ENCODE data around the gene SMYD3.
"Not testable (repeated sequence)": the region's sequence is repeated elsewhere in the genome, so short reads cannot be mapped to it uniquely, and the experiment has no call there.

SMYD3 gene

DNA sequence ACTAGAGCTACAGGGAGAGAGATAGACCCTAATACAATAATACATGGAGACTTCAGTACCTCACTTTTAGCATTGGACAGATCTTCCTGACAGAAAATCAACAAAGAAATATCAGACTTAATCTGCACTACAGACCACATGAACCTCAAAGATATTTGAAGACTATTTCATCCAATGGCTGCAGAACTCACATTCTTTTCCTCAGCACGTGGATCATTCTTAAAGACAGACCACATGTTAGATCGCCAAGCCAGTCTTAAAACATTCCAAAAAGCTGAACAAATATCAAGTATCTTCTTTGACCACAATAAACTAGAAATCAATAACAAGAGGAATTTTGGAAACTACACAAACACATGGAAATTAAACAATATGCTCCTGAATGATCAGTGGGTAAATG lies 776.3 kb downstream of the SMYD3 start:
- H3K79me1 ChIP-seq (replicated peaks; ENCODE audit: low read length, poor library complexity, severe bottlenecking), result no peaks in the 10 kb centered on the region
- no peak overlapping the region for H3K23ac ChIP-seq (ENCODE audit: low read length in 2 of 2)
- WGBS, result 82% methylated on average over 2 of the region's 2 CpGs
- H2BK12ac ChIP-seq (ENCODE audit: low read length in 2 of 2), result no peak overlapping the region
- H3K9me3 ChIP-seq (ENCODE audit: control insufficient read depth, low read length), result peaks cover 46% of the 10 kb centered on the region
- no peaks in the 10 kb centered on the region for H3K36me3 ChIP-seq (ENCODE audit: control insufficient read depth in 1 of 2, insufficient read depth in 2 of 2, low read depth in 1 of 2, low read length in 2 of 2)
- no peak overlapping the region for H3K4me2 ChIP-seq (ENCODE audit: low read length, poor library complexity, severe bottlenecking)
- no peak overlapping the region for H2BK5ac ChIP-seq (ENCODE audit: low read depth, low read length, poor library complexity, severe bottlenecking)
- no peak overlapping the region for H2AK5ac ChIP-seq (ENCODE audit: low read length, severe bottlenecking)
- no peaks in the 10 kb centered on the region for H3K4me1 ChIP-seq (ENCODE audit: control insufficient read depth, insufficient read depth, low read depth, low read length)
- no peak overlapping the region for H2BK15ac ChIP-seq (ENCODE audit: low read depth, poor library complexity, severe bottlenecking)
- no peak overlapping the region for H4K91ac ChIP-seq (ENCODE audit: low read length)
- no peak overlapping the region for H3K27ac ChIP-seq (ENCODE audit: low read length, poor library complexity, severe bottlenecking)
- no peak overlapping the region for H3K18ac ChIP-seq (ENCODE audit: low read depth in 1 of 2, low read length in 2 of 2)
- H2BK120ac ChIP-seq (ENCODE audit: low read depth, low read length), result no peak overlapping the region
- H3K14ac ChIP-seq (ENCODE audit: low read length in 2 of 2), result no peak overlapping the region
- no peak overlapping the region for H4K8ac ChIP-seq (ENCODE audit: low read length)
- H3K9ac ChIP-seq (ENCODE audit: low read length), result no peak overlapping the region
- no peak overlapping the region for H3K4me3 ChIP-seq (ENCODE audit: insufficient read depth in 1 of 2, low read depth in 1 of 2, low read length in 2 of 2)
- H2AFZ ChIP-seq (ENCODE audit: low read depth, low read length), result no peak overlapping the region
- no peaks in the 10 kb centered on the region for H3K27me3 ChIP-seq (ENCODE audit: control insufficient read depth in 1 of 2, insufficient read depth in 1 of 2, low read length in 2 of 2)
- DNase-seq, result no peak
- H3K4ac ChIP-seq (ENCODE audit: low read depth in 1 of 2, low read length in 2 of 2), result no peak overlapping the region

DNA sequence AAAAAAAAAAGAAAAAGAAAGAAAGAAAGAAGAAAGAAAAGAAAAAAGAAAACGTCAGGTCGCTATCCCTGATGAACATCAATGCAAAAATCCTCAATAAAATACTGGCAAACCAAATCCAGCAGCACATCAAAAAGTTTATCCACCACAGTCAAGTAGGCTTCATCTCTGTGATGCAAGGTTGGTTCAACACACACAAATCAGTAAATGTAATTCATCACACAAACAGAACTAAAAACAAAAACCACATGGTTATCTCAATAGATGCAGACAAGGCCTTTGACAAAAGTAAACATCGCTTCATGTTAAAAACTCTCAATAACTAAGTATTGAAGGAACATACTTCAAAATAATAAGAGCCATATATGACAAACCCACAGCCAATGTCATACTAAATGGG lies 779.0 kb downstream of the SMYD3 start:
- not testable (repeated sequence) for H3K18ac ChIP-seq (ENCODE audit: low read depth in 1 of 2, low read length in 2 of 2); H2BK15ac ChIP-seq (ENCODE audit: low read depth, poor library complexity, severe bottlenecking); H2AFZ ChIP-seq (ENCODE audit: low read depth, low read length); H4K8ac ChIP-seq (ENCODE audit: low read length); H4K91ac ChIP-seq (ENCODE audit: low read length); H3K36me3 ChIP-seq (ENCODE audit: control insufficient read depth in 1 of 2, insufficient read depth in 2 of 2, low read depth in 1 of 2, low read length in 2 of 2); H2BK12ac ChIP-seq (ENCODE audit: low read length in 2 of 2); H3K4me3 ChIP-seq (ENCODE audit: insufficient read depth in 1 of 2, low read depth in 1 of 2, low read length in 2 of 2); H3K27me3 ChIP-seq (ENCODE audit: control insufficient read depth in 1 of 2, insufficient read depth in 1 of 2, low read length in 2 of 2); DNase-seq; H3K4ac ChIP-seq (ENCODE audit: low read depth in 1 of 2, low read length in 2 of 2); H3K9ac ChIP-seq (ENCODE audit: low read length); H3K79me1 ChIP-seq (replicated peaks; ENCODE audit: low read length, poor library complexity, severe bottlenecking); H3K14ac ChIP-seq (ENCODE audit: low read length in 2 of 2); H2AK5ac ChIP-seq (ENCODE audit: low read length, severe bottlenecking); H3K4me1 ChIP-seq (ENCODE audit: control insufficient read depth, insufficient read depth, low read depth, low read length); H3K23ac ChIP-seq (ENCODE audit: low read length in 2 of 2); H2BK120ac ChIP-seq (ENCODE audit: low read depth, low read length); H3K4me2 ChIP-seq (ENCODE audit: low read length, poor library complexity, severe bottlenecking); H2BK5ac ChIP-seq (ENCODE audit: low read depth, low read length, poor library complexity, severe bottlenecking); H3K27ac ChIP-seq (ENCODE audit: low read length, poor library complexity, severe bottlenecking)
- peaks cover 43% of the 10 kb centered on the region for H3K9me3 ChIP-seq (ENCODE audit: control insufficient read depth, low read length)
- 100% methylated on average over 1 of the region's 3 CpGs for WGBS

DNA sequence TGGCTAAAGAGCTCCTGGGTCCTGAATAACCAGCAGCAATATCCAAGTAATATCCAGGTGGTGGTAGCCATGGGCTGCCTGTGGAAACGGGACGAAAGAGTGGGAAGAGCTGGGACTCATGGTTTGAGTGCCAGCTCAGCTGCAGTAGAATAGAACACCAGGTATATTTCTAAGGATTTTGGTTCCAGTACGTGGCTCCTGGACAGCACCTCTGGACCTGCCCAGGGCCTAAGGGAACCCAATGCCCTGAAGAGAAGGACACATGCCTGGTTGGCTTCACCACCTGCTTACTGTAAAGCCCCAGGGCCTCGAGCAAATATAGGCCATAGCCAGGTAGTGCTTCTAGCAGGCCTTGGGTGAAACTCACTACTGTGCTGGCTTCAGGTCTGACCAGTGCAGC lies 785.6 kb downstream of the SMYD3 start:
- H2BK12ac ChIP-seq (ENCODE audit: low read length in 2 of 2), result no peak overlapping the region
- no peak overlapping the region for H2AK5ac ChIP-seq (ENCODE audit: low read length, severe bottlenecking)
- H3K14ac ChIP-seq (ENCODE audit: low read length in 2 of 2), result no peak overlapping the region
- H3K18ac ChIP-seq (ENCODE audit: low read depth in 1 of 2, low read length in 2 of 2), result no peak overlapping the region
- no peak overlapping the region for H4K91ac ChIP-seq (ENCODE audit: low read length)
- H3K4me1 ChIP-seq (ENCODE audit: control insufficient read depth, insufficient read depth, low read depth, low read length), result peaks cover 1% of the 10 kb centered on the region
- H4K8ac ChIP-seq (ENCODE audit: low read length), result no peak overlapping the region
- no peak overlapping the region for H2BK15ac ChIP-seq (ENCODE audit: low read depth, poor library complexity, severe bottlenecking)
- H3K36me3 ChIP-seq (ENCODE audit: control insufficient read depth in 1 of 2, insufficient read depth in 2 of 2, low read depth in 1 of 2, low read length in 2 of 2), result no peaks in the 10 kb centered on the region
- no peak overlapping the region for H2BK5ac ChIP-seq (ENCODE audit: low read depth, low read length, poor library complexity, severe bottlenecking)
- no peak overlapping the region for H3K23ac ChIP-seq (ENCODE audit: low read length in 2 of 2)
- no peak overlapping the region for H3K4ac ChIP-seq (ENCODE audit: low read depth in 1 of 2, low read length in 2 of 2)
- 81% methylated on average over 4 of the region's 4 CpGs for WGBS
- no peak overlapping the region for H3K4me3 ChIP-seq (ENCODE audit: insufficient read depth in 1 of 2, low read depth in 1 of 2, low read length in 2 of 2)
- H3K4me2 ChIP-seq (ENCODE audit: low read length, poor library complexity, severe bottlenecking), result no peak overlapping the region
- H3K27me3 ChIP-seq (ENCODE audit: control insufficient read depth in 1 of 2, insufficient read depth in 1 of 2, low read length in 2 of 2), result peaks cover 0 to 4% of the 10 kb centered on the region in 2 experiments
- no peak for DNase-seq
- peaks cover 4% of the 10 kb centered on the region for H3K9me3 ChIP-seq (ENCODE audit: control insufficient read depth, low read length)
- no peak overlapping the region for H2AFZ ChIP-seq (ENCODE audit: low read depth, low read length)
- no peak overlapping the region for H2BK120ac ChIP-seq (ENCODE audit: low read depth, low read length)
- no peak overlapping the region for H3K9ac ChIP-seq (ENCODE audit: low read length)
- no peaks in the 10 kb centered on the region for H3K79me1 ChIP-seq (replicated peaks; ENCODE audit: low read length, poor library complexity, severe bottlenecking)
- no peak overlapping the region for H3K27ac ChIP-seq (ENCODE audit: low read length, poor library complexity, severe bottlenecking)

DNA sequence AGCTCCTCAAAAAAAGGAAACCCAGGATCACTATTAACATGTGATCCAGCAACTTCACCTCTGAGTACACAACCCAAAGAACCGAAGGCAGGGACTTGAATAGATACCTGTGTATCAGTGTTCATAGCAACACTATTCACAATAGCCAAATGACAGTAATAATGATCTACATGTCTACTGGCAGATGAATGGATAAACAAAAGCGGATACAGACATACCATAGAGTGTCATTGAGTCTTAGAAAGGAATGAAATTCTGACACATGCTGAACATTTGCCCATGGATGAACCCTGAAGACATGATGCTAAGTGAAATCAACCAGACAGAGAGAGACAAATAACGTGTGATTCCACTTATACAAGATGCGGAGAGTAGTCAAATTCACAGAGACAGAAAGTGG lies 788.1 kb downstream of the SMYD3 start:
- Histone ChIP-seq H3K9me3 (ENCODE audit: control insufficient read depth, low read length) (no peaks in the 10 kb centered on the region), H3K4me2 (ENCODE audit: low read length, poor library complexity, severe bottlenecking) (no peak overlapping the region), H3K79me1 (replicated peaks; ENCODE audit: low read length, poor library complexity, severe bottlenecking) (no peaks in the 10 kb centered on the region), H2BK5ac (ENCODE audit: low read depth, low read length, poor library complexity, severe bottlenecking) (no peak overlapping the region), H3K23ac (ENCODE audit: low read length in 2 of 2) (no peak overlapping the region), H4K91ac (ENCODE audit: low read length) (no peak overlapping the region), H2BK15ac (ENCODE audit: low read depth, poor library complexity, severe bottlenecking) (no peak overlapping the region), H3K4ac (ENCODE audit: low read depth in 1 of 2, low read length in 2 of 2) (no peak overlapping the region), H3K4me3 (ENCODE audit: insufficient read depth in 1 of 2, low read depth in 1 of 2, low read length in 2 of 2) (no peak overlapping the region), H3K18ac (ENCODE audit: low read depth in 1 of 2, low read length in 2 of 2) (no peak overlapping the region), H3K27me3 (ENCODE audit: control insufficient read depth in 1 of 2, insufficient read depth in 1 of 2, low read length in 2 of 2) (peaks cover 0 to 4% of the 10 kb centered on the region in 2 experiments), H4K8ac (ENCODE audit: low read length) (no peak overlapping the region), H3K36me3 (ENCODE audit: control insufficient read depth in 1 of 2, insufficient read depth in 2 of 2, low read depth in 1 of 2, low read length in 2 of 2) (no peaks in the 10 kb centered on the region), H3K4me1 (ENCODE audit: control insufficient read depth, insufficient read depth, low read depth, low read length) (peaks cover 10% of the 10 kb centered on the region), H2BK120ac (ENCODE audit: low read depth, low read length) (no peak overlapping the region), H2AFZ (ENCODE audit: low read depth, low read length) (no peak overlapping the region), H3K14ac (ENCODE audit: low read length in 2 of 2) (no peak overlapping the region), H3K9ac (ENCODE audit: low read length) (no peak overlapping the region), H3K27ac (ENCODE audit: low read length, poor library complexity, severe bottlenecking) (no peak overlapping the region), H2BK12ac (ENCODE audit: low read length in 2 of 2) (no peak overlapping the region), H2AK5ac (ENCODE audit: low read length, severe bottlenecking) (no peak overlapping the region)
- DNase-seq, result no peak
- WGBS, result 86% methylated on average over 4 of the region's 4 CpGs
